Activated T-cell treated with anti-CD3 and anti-CD28 coated beads for 4 hours (primary cell): ENCODE data around the gene MFAP3L.
"Not testable (repeated sequence)": the region's sequence is repeated elsewhere in the genome, so short reads cannot be mapped to it uniquely, and the experiment has no call there.

ENCODE experiments used
- DNase-seq: peaks from one replicate; pipeline ENCODE4 v3.0.0-alpha.2; 2020

Gene MFAP3L

DNA sequence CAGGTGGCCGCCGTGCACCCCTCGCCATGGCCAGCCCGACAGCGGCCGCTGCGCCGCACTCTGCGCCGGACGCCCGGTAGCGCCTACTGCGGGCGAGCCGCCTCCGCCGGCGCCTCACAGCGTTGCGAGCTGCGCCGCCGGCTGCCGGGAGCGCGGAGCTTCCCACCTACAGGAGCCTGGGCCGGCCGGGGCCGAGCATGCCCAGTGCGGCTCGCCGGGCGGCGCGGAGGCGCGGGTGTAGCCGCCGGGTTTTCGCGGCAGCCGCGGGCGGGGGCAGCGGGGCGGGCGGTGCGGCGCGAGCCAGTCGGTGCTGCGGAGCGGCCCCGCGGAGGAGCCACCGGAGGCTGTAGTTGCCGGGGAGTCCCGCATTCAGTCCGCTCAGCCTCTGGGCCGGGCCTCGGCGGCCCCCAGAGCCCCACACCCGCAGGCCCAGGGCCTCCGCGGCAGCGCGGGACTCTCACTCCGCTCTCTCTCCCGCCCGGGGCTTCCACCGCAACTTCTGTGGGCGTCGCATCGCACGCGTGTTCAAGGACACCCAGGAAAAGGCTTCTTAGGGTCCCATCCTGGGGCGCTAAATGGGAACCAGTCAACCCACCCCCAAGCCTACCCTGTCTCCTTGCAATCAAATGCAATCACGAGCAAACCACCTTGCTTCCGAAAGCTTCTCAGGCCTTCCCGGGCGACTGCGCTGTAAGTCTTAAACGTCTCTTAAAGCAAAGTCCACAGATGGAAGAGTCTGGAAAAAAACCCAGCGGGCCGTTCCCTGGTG lies at the start of gene MFAP3L:
TSS of gene MFAP3L (minus strand) at position 143 of the 769 bp plus-strand sequence. CDS start 20,518 bp downstream, outside the sequence.
- DNase-seq, result peak; percentile 67

DNA sequence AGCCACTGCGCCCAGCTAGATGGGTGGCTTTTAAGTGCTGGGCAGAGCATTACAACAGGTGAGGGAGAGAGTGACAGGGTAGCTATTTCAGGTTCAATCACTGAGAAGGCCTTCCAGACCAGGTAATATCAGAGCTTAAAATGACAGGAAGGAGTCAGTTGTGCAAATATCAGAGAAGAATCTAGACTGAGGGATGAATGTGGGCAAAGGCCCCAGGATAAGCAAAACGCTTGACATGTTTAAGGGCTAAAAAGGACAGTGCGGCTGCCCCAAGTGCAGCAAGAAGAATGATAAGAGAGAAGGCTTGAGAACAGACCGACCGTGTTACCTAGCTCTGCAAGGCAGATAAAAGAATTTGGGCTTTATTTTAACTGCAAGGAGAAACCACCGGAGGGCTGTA lies 45.0 kb upstream of the MFAP3L start:
- no peak for DNase-seq

DNA sequence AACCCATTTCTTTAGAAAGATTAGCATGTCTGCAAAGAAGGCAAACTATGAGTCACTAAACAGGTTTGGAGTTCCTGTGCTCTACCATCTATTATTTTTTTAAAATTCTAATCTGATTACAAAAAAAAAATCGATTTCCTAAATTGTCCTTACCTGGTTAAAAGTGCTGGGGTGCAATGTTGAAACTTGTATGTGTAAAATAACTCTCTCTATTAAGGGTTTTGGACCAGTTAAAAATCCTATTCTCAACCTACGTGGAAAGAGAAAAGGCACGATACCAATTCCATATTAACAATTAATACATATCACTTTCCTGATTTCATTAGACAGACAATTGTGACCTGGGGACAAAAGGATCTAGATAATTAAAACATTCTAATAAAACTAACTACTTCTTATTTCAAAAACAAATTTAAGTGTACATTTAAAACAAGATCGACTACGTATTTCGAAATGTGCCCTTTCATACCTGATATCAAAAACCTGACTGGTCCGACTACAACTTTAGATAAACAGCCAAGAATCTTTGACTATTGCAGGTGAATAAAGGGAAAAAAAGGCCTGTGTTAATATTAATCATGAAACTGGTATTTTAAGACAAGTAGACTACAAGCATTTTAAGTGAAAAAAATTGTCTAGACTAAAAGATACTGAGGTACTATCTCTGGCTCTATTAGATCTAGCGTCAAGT lies 42.4 kb upstream of the MFAP3L start:
- DNase-seq, result no peak

DNA sequence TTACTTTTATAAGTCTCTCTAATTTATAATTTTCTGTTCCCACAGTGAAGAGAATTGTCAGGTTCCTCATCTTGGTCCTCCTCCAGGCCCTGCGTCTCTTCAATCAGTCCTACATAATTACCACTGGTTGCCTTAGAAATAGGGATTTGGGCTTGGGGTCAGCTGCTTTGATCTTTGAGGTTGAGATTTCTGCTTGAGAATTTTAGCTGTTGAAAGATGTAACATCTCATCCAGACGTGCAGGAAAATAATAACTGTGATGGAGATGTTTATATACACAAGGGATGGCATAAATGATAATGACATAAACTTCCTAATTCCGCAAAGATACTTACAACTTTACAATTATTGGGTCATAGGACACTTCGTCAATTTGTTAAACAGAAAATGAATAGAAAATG lies 33.2 kb upstream of the MFAP3L start:
- DNase-seq, result no peak

DNA sequence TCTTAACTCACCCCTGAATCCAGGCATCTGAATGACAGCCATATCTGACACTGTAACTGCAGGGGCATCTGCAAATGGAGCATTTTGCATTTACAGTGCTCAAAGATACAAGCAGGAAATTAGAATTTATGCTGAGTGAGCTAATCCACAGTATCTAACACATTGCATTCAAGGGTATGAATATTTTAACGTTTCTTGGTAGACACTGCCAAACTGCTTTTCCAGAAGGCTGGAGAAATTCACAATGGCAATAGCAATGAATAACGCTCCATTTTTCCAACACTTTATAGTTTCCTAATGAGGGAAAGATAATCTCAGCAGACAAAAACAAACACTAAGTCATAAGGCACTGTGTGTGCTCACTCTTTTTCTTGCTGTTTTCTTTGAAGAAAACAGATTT lies 32.6 kb upstream of the MFAP3L start:
- DNase-seq, result no peak

DNA sequence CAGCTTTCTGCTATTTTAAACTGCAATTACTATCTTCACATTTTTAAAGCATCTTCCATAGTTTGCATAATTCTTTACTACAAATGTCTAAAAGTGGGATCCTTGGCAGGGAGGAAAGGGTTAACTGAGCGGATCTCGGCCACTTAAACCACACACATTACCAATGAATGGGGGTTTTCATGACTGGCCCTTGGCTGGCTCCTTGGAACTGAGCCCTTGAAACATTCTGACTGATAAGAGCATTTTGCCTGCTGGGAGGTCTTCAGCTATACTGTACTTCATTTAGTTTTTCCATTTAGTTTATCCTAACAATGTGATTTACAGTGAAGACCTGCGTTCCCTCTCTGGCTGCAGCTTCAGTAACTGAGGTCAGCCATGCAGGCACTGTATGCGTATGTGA lies 31.7 kb upstream of the MFAP3L start:
- no peak for DNase-seq

DNA sequence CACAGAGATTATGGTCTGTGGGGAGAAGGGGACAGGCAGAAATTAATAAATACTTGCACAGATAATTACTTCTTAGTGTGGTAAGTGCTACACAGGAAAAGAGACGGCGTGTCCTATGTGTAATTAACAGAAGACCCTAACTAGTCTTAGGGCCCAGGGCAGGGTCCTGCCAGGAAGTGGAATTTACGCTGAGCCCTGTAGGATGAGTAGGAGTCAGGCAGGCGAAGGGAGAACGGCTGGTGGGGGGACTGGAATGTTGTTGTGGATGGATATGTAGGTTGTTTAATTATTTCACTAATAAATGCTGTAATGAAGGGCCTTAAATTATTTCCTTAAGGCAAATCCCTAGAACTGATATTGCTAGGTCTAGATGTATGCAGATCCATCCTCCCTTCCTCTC lies 26.7 kb upstream of the MFAP3L start:
- DNase-seq, result no peak

DNA sequence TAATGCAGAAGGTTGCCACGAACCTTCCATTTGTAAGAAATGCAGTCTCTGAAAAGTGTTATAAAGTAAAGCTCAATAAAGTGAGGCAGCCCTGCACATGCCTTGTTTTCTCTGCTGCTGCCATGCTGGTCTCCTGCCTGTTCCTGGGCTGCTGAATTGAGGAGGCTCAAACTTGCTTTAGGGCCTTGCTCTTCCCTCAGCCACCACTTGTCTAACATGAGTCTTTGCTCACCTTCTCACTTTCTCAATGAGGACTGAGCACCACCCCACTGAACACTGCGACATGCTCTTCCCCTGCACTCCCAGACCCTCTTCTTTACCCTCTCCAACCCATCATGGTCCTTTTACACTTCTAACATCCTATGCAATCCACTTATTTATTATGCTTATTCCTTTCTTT lies 25.2 kb upstream of the MFAP3L start:
- DNase-seq, result no peak

DNA sequence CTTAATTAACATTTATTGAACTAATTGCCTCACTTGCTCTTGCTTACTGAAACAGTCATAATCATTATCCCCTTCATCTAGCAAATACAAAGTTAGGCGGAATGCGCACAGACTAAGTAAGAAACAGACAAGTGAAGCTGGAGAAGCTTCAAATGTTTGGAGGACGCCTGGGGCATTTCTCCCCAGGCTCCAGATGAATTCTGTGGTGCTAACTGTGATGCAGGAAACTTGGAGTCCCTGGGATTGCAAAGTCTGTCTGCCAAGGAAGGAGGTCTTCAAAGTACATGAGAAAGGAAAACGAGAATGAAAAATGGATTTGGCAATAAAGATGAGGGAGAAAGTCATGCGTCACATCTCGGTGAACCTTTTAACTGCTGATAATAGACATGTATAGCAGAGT lies 23.6 kb upstream of the MFAP3L start:
- DNase-seq, result no peak

DNA sequence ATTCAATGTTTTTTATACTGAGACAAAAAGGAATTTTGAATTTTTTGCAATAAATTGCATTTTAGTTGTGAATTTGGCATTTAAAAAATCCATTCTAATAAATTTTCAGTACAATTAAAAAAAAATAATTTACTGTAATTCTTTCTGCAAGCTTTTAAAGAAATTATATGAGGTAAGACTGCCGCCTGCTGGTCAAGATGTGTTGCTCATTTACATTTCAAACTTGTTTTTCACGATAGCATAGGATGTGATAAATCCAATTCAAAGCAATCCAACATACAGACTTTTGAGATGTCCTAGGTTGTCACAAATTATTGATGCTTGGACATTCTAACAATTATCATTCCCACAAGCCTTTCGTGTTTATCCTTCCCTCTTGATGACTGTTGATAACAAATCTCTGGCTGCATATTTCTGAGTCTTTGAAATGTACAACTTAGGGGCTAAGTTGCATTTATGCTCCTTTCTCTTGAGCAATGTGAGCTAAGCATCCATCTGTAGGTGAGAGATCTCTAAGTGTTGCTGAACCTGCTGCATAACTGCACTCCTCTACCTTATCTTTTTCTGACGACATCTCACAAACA lies 21.7 kb upstream of the MFAP3L start:
- peak; percentile 36 for DNase-seq

DNA sequence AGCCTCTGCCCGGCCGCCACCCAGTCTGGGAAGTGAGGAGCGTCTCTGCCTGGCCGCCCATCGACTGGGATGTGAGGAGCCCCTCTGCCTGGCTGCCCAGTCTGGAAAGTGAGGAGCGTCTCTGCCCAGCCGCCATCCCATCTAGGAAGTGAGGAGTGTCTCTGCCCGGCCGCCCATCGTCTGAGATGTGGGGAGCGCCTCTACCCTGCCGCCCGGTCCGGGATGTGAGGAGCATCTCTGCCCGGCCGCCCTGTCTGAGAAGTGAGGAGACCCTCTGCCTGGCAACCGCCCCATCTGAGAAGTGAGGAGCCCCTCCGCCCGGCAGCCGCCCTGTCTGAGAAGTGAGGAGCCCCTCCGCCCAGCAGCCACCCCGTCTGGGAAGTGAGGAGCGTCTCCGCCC lies 20.0 kb upstream of the MFAP3L start:
- DNase-seq, result not testable (repeated sequence)

DNA sequence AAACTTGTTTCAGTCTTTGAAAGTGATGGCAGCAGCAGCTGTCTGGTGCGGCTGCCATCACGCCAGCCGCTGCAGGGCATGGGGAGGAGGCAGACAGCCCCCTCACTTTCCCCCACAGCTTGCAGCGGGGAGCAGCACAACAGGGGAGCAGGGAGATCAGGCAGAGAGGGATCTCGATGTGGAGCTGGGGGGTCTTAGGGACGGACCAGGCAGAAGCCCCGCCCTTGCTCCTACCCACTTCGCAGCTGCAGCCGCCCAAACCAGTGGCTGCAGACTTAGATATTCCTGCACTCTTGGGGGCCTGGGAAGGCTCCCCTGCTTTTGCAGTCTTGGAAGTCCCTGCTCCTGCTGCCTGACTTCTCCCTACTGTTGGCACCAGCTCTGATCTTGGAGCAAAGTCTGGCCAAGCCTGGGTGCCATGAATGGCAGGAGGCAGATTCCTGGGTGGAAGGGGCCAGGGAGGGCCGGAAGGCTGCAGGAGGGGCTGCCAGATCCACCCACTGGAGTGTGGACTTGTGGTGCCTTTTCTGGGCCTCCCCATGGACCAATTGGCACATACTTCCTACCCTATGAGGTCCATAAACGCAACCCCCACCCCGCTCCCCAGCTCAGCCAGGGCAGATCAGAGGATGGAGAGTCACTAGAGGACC lies 14.0 kb upstream of the MFAP3L start:
- DNase-seq, result no peak

DNA sequence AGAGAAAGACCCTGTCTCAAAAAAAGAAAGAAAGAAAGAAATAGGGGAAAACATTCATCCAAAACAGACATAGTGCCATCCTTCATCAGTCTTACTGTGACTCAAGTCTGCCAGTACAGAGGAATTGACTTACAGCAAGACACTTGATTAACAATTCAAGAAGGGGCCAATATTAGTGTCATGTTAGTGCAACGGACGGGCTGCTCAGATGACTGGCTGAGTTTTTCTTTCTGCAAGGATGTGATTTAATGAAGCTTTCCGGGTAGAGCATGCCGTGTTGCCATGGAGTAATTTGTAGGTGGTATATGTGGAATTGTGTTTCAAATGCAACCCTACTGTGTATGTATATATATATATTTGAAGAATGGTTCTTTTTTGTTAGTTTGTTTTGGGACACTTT lies 12.6 kb upstream of the MFAP3L start:
- DNase-seq, result no peak

DNA sequence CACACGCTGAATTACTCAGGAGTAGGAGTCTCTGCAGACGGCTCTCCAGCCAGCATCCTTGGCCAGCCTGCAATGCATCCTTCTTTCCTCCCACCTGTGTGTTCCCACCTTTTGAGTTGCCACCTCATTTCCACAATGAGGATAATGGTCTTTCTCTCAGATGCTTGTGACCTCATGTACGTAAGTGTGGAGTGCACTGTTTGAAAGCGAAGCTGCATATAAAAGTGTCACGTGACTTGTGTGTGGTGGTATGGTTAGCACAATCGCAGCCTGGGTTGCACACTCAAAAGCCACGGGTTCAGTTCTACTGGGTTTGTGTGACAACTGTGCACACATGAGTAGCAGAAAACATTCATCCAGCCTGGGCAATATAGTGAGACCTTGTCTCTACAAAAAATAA lies 12.0 kb upstream of the MFAP3L start:
- no peak for DNase-seq

DNA sequence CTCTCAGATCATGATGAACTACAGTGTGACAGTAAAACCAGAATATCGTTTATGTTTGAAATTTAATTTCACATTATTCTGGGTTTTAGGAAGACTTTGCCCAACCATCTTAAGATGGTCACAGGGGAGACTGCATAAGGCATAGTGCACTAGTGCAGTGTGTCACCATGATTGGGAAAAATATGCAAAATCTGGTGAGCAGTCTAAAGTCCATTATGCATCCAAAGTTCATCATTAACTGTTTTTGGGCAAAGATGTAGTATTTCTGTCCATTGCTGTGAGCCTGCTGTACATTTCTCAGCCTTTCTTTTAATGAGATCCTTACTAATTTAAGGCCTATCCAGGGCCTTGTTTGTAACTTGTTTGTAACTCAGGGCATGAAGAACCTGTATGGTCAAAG lies 11.3 kb upstream of the MFAP3L start:
- no peak for DNase-seq

DNA sequence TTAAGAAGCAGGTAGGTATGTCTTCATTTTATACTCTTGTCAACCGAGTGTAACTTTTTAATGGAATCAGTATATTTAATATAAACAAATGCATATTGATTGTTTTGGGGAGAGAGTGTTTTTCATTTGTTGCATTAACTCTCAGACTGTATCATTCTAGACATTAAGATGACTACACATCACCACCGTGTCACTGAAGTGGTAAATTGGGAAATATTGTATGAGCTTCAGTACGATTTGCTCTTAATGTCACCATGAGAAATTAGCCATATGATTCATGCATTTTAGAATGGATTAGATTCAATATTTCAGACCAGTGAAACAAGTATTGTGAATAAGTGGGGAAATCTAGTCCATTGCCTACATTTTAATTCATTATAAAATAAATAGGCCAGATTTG lies 9.7 kb upstream of the MFAP3L start:
- no peak for DNase-seq

DNA sequence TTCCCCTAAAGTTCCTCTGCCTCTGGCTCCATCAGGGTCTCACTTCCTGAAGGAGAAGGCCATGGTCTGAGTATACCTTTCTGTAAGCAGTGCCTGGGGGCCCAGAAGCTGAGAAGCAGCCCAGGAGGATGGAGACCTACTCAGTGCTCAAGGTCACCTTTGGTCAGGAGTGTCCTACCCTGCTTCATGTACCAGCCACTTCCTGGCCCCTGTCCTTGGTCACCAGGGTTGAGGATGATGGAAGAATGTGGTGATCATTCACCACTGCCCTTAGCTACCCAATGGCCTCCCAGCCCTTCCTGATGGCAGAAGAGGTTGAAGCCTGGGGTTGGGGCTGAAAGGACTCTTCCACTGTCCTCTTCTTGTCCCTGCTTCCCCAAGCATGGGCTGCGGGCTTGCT lies 9.0 kb upstream of the MFAP3L start:
- DNase-seq, result no peak

DNA sequence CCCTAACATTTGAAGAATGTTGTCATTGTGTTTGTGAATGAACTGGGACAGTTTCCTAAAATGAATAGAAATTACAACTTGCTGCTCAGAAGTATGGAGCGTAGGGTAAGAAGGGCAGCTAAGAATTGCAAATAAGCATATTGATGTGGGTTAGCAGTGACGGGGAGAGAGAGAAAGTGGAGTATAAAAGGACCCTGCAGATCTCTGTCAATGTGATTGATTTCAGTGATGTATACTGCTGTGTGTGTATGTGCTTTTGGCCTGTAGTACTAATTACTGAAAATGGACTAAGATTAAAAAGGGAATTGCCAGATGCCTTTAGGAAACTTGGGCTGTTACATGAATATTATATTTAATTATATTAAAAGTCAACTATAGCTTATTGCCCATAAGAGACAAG lies 7.8 kb upstream of the MFAP3L start:
- DNase-seq, result no peak

DNA sequence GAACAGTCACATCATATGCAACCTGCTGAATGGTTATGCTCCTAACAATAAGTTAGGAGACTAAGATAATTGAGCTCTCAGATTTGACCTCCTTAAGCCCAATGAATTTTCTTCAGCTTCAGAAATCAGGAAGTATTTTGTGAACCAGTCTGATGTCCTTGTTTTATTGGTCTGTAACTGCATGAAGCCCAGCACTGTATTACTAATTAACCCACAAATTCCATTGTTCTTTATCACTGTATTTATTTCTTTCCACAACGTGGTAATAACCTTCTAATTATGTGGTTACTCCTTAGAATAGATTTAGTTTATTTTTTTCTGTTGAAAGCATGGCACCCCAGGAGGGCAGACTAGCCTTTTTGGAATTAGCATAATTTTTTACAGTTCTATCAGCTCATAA lies 3.9 kb upstream of the MFAP3L start:
- DNase-seq, result no peak

DNA sequence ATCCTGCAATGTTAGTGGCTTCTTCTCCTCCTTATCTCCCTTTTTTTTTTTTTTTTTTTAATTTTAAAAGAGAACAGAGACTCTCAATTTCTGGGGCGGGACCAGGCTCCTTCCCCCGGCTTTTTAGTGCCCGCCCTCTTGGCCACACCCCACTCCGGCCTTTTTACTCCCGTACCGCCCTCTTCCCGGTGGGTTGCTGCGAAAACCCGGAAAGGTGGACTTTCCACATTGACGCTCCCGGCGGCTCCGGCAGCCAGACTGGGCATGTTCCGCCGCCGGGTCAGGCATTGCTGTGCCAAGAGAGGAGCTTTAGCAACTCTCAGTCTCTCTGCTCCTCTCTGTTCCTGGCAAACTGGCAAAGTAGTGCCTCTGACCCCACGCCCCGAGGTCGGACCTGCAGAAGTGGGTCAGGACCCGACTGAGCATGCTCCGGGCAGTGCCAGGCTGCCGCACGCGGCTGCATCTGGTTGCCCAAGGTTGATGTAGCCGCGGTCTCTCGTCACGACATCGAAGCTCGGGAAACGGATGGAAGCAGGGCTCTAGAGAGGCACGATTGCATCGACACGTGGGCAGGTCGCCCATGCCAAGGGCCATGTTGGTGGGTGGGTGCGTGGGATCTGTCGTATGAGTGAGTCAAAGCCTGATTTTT lies 1.1 kb upstream of the MFAP3L start:
- DNase-seq, result peak; percentile 90

DNA sequence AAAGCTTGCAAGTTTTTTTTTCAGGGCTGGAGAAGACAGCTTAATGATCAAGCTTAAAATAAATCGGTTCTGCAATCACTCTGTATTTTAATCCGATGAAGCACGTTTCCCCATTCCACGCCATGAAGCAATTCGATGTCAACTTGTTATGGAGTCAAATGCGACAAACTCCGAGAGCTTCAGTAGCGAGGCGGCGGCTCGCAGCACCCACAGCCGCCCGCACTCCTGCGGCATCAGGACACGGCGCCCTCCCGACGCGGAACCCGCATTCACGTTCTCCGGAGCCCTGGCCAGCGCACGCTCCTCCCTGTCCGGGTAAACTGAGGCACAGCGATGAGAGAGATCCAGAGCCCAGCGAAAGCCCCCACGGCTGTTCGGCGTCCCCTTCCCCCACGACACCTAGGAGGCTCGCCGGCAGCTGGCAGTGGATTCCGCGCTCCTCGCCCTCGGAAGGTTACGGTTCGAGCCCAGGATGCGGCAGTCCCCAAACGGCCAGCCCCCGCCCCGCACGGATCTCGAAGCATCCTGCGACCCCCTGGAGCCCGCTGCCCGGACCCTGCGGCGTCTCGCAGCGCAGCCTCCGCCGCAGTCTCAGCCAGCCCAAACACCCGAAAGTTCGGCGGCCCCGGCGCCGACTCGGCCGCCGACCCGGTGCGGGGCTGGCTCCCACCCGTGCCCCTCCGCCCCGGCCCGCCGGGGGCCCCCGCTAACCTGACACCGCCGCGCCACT lies 507 bp downstream of the MFAP3L start:
- no peak for DNase-seq

DNA sequence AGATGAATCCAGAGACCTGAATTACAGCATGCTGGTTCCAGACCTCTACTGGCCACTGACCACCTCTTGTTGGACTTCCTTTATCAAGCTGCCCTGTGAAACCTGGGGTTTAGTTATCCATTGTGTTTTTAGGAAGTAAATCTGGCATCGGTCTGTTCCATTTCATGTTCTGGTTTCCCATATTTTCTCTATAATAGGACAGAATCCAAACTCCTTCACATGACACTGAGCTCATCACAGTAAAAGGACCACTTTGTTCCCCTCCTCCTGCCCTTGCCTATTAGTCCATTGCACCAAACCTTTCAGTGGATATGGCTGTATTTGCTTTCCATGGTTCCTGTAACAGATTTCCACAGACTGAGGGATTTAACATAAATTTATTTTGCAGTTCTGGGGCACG lies 4.0 kb downstream of the MFAP3L start:
- no peak for DNase-seq

DNA sequence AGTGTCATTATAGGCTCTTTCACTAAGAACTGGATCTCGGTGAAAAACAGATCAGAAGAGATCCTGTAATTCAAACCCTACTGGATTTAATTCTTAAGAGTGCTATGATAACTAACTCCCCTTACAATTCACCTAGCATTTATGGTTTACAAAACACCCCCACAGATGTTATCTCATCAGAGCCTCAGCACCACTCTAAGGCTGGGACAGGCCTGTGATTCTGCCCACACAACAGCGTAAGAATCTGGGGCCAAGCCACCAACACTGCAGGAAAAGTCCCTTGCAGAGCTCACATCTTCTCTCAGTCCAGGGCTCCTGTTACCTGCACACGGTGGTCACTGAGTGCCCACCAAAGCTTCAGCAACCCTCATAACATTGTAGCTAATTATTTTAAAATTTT lies 8.9 kb downstream of the MFAP3L start:
- DNase-seq, result no peak
